Esophagus squamous epithelium (tissue), 4 donors: ENCODE measurements around the gene NAIP.
"Not testable (repeated sequence)": the region's sequence is repeated elsewhere in the genome, so short reads cannot be mapped to it uniquely, and the experiment has no call there.

Source experiments
- POLR2A ChIP-seq, 4 donors: fragments of 450-650 bp; IDR thresholded peaks; one replicate each; pipeline ENCODE4 v1.6.1; 2017; ENCODE audit warnings: antibody characterized with exemption in 4 of 4, mild to moderate bottlenecking in 4 of 4, moderate library complexity in 3 of 4
- TF ChIP-seq, protein P1 (sequence below), 6 experiments: fragments of 450-650 bp in 4 of 6; fragments of 200-600 bp in 2 of 6; sonication (generic) in 2 of 6; IDR thresholded peaks; one replicate each; pipeline ENCODE4 v1.5.1; 2016 to 2019; ENCODE audit warnings: antibody characterized with exemption in 6 of 6, mild to moderate bottlenecking in 4 of 6, moderate library complexity in 4 of 6

GRCh38 chr5:71020643-71021042, 4.5 kb downstream of the NAIP start:
- TF ChIP-seq, protein P1, sequence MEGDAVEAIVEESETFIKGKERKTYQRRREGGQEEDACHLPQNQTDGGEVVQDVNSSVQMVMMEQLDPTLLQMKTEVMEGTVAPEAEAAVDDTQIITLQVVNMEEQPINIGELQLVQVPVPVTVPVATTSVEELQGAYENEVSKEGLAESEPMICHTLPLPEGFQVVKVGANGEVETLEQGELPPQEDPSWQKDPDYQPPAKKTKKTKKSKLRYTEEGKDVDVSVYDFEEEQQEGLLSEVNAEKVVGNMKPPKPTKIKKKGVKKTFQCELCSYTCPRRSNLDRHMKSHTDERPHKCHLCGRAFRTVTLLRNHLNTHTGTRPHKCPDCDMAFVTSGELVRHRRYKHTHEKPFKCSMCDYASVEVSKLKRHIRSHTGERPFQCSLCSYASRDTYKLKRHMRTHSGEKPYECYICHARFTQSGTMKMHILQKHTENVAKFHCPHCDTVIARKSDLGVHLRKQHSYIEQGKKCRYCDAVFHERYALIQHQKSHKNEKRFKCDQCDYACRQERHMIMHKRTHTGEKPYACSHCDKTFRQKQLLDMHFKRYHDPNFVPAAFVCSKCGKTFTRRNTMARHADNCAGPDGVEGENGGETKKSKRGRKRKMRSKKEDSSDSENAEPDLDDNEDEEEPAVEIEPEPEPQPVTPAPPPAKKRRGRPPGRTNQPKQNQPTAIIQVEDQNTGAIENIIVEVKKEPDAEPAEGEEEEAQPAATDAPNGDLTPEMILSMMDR (IDR thresholded peaks at IDR 0.05) = not testable (repeated sequence)
- not testable (repeated sequence) for TF ChIP-seq POLR2A (IDR thresholded peaks at IDR 0.05)
